NCI-H1694 (cell line): Measurements from ENCODE around the gene MMP3.

Source experiments
- DNase-seq: peaks from one replicate; lab custom pipeline; 2025; lab: John Stamatoyannopoulos, UW

The MMP3 gene

DNA sequence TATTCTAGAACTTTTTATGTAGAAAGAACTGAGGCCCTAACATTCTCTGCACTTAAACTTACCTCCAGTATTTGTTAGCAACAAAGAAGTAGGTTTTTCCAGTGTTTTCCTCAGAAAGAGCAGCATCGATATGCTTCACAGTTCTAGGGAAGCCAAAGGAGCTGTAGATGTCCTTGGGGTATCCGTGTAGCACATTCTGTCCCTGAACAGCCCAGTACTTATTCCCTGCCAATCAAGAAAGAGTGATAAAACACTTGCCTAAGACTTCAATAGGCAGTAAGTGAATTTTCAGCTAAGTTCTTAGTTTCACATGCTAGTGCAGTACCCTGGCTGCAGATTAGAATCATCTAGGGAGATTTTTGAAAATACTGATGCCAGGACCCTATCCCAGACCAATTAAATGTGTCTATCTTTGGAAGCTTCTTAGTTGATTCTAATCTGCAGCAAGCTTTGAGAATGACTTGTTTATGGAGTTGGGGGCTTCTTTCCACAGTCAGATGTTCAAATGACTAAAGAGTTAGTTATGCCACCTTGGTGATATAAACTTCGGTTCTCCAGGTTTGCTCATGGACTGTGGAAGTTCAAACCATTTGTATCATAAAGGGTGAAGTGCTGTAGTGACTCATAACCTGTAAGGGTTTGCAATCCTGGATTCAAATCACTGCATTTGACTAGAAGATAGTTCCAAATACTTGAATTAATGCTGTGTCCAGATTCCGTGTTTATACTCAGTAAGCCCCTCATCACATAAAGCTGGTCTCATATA is 52.0 kb downstream of the MMP3 start:
- no peak for DNase-seq

DNA sequence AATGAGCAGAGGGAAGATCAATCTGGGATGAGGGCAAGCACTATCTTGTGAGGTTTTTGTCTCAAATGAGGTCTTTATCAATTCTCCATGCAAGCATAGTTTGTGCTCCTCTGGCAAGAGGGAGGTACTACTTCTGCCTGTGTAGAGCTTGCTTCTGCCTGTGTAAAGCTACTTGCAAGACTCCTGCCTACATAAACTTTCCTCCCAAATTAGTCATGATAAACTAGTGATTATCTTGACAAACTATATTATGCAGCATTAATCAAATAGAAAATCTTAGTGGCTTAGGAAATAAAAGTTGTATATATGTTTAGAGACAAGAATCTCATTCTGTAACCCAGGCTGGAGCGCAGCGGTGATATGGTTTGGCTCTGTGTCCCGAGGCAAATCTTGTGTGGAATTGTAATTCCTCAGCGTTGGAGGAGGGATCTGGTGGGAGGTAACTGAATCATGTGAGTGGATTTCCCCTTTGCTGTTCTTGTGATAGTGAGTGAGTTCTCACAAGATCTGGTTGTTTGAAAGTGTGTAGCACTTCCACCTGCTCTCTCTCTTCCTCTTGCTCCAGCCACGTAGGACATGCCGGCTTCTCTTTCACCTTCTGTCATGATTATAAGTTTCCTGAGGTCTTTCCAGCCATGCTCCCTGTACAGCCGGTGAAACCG is 54.9 kb downstream of the MMP3 start:
- DNase-seq, result no peak
